Common myeloid progenitor, CD34-positive (primary cell): Measurements from ENCODE around the gene CHADL.
A peak's percentile ranks its signal among the peaks of the same experiment; 100 is the strongest.

Source experiments
- CTCF ChIA-PET: fragments of 350-600 bp; sonication (Branson Sonifier 250); formaldehyde crosslinking; loops from one replicate; lab custom pipeline; 2021; ENCODE audit warnings: antibody characterized with exemption; lab: Charles Lee
- POLR2A ChIA-PET: fragments of 350-600 bp; sonication (Branson Sonifier 250); formaldehyde crosslinking; loops from one replicate; lab custom pipeline; 2021; ENCODE audit warnings: antibody characterized with exemption; lab: Charles Lee
- DNase-seq, 3 donors: peaks; one replicate each; pipeline versions ENCODE4 v3.0.0 to v3.0.0-alpha.2; 2013
- H3K27ac ChIP-seq, 2 experiments: 1 replicate in 1 of 2; 2 replicates in 1 of 2; pipeline ENCODE4 v1.7.0; 2013; ENCODE audit warnings: inconsistent platforms in 2 of 2, low read length in 2 of 2, mild to moderate bottlenecking in 2 of 2, low read depth in 1 of 2, moderate library complexity in 1 of 2; ENCODE audit not compliant: severe bottlenecking in 2 of 2, insufficient read depth in 1 of 2, poor library complexity in 1 of 2
- H3K27me3 ChIP-seq, 5 experiments: replicated peaks in 2 of 5; 1 replicate in 3 of 5; 2 replicates in 2 of 5; pipeline versions ENCODE4 v1.6.1 to v1.7.0; 2013; ENCODE audit warnings: low read length in 4 of 5, mild to moderate bottlenecking in 2 of 5, moderate library complexity in 2 of 5, inconsistent platforms in 1 of 5; ENCODE audit not compliant: insufficient read depth in 5 of 5, control insufficient read depth in 4 of 5
- H3K36me3 ChIP-seq, 4 experiments: 1 replicate in 2 of 4; 2 replicates in 2 of 4; pipeline versions ENCODE4 v1.6.1 to v1.7.0; 2013; ENCODE audit warnings: low read length in 3 of 4, control low read depth in 1 of 4, mild to moderate bottlenecking in 1 of 4; ENCODE audit not compliant: control insufficient read depth in 4 of 4, insufficient read depth in 4 of 4
- H3K4me1 ChIP-seq, 4 experiments: 1 replicate in 3 of 4; 2 replicates in 1 of 4; pipeline versions ENCODE4 v1.6.1 to v1.7.1; 2013; ENCODE audit warnings: low read length in 3 of 4, mild to moderate bottlenecking in 3 of 4, control low read depth in 1 of 4, inconsistent platforms in 1 of 4, moderate library complexity in 1 of 4; ENCODE audit not compliant: control insufficient read depth in 4 of 4, insufficient read depth in 4 of 4; ENCODE audit errors: control extremely low read depth in 1 of 4
- H3K4me3 ChIP-seq, 7 experiments: 1 replicate in 4 of 7; 2 replicates in 3 of 7; pipeline versions ENCODE4 v1.5.1 to v1.7.0; 2013; ENCODE audit warnings: mild to moderate bottlenecking in 7 of 7, low read length in 6 of 7, moderate library complexity in 6 of 7, inconsistent platforms in 2 of 7, low read depth in 2 of 7, control low read depth in 1 of 7; ENCODE audit not compliant: insufficient read depth in 4 of 7, control insufficient read depth in 1 of 7; ENCODE audit errors: extremely low read depth in 1 of 7
- H3K9me3 ChIP-seq, 5 experiments: 1 replicate in 4 of 5; 2 replicates in 1 of 5; pipeline versions ENCODE4 v1.6.1 to v1.7.1; 2013; ENCODE audit warnings: low read length in 4 of 5, mild to moderate bottlenecking in 2 of 5, inconsistent platforms in 1 of 5, low read depth in 1 of 5, moderate library complexity in 1 of 5; ENCODE audit not compliant: control insufficient read depth in 4 of 5, insufficient read depth in 2 of 5; ENCODE audit errors: control extremely low read depth in 1 of 5
- WGBS: methylation state at CpG from one replicate; pipeline ENCODE4 v1.1.5; 2013; ENCODE audit not compliant: insufficient coverage; 5-methylcytosine and 5-hydroxymethylcytosine counted together

Gene CHADL

GRCh38 chr22:41206719-41207118 lies 34.0 kb downstream of the CHADL start:
- peaks cover 2 to 13% (median 11%) of the 10 kb centered on the region in 4 experiments for H3K36me3 ChIP-seq
- H3K4me3 ChIP-seq, result no peak overlapping the region
- ChIA-PET CTCF (interaction anchor here (0.7 to 2.2 kb wide), 3 partner anchors 9 to 31 kb away, joined by 3 to 7 read pairs (median 3); no protein-coding TSS in a partner anchor), POLR2A (interaction anchor here (0.6 to 0.7 kb wide), 3 partner anchors 27 to 442 kb away, joined by 4 to 6 read pairs (median 5); no protein-coding TSS in a partner anchor)
- no peak for DNase-seq
- no peak overlapping the region for H3K27ac ChIP-seq
- peaks cover 0 to 17% (median 14%) of the 10 kb centered on the region in 4 experiments for H3K4me1 ChIP-seq
- WGBS, result 100% methylated on average over 6 of the region's 9 CpGs
- H3K9me3 ChIP-seq, result no peaks in the 10 kb centered on the region
- H3K27me3 ChIP-seq, result no peaks in the 10 kb centered on the region

GRCh38 chr22:41204992-41205900 lies 35.5 kb downstream of the CHADL start, which contains the start of gene L3MBTL2:
Gene L3MBTL2 (plus strand): TSS chr22:41205312. CDS start chr22:41205363, 51 bp downstream.
- ChIA-PET CTCF (no interaction called here), POLR2A (interaction anchor here (0.6 to 1.2 kb wide), 2 partner anchors 12 to 25 kb away, joined by 3 to 5 read pairs; no protein-coding TSS in a partner anchor)
- 3% methylated on average over 38 of the region's 47 CpGs for WGBS
- peak; percentile 96 to 97 (median 97) for DNase-seq
- Histone ChIP-seq H3K9me3 (no peaks in the 10 kb centered on the region), H3K27me3 (no peaks in the 10 kb centered on the region), H3K36me3 (peaks cover 0 to 8% (median 5%) of the 10 kb centered on the region in 4 experiments), H3K4me1 (peaks cover 0 to 23% (median 17%) of the 10 kb centered on the region in 4 experiments), H3K27ac (peak within 1 kb of the TSS; percentile 86 to 93), H3K4me3 (peak within 1 kb of the TSS; percentile 70 to 99 (median 89))

- Histone ChIP-seq H3K27ac (no peak overlapping the region), H3K27me3 (no peaks in the 10 kb centered on the region), H3K4me1 (peaks cover 0 to 23% (median 17%) of the 10 kb centered on the region in 4 experiments), H3K9me3 (no peaks in the 10 kb centered on the region), H3K4me3 (no peak overlapping the region), H3K36me3 (no peaks in the 10 kb centered on the region)
- peak in 1 of 3 donors; percentile 29 for DNase-seq
- ChIA-PET CTCF (no interaction called here), POLR2A (no interaction called here)
- 74% methylated on average over 3 of the region's 6 CpGs for WGBS
Observed at GRCh38 chr22:41204066-41204465, 36.7 kb downstream of the CHADL start.

- DNase-seq, result no peak
- Histone ChIP-seq H3K36me3 (no peaks in the 10 kb centered on the region), H3K4me1 (peaks cover 5 to 33% (median 25%) of the 10 kb centered on the region in 4 experiments), H3K4me3 (no peak overlapping the region), H3K9me3 (no peaks in the 10 kb centered on the region), H3K27me3 (no peaks in the 10 kb centered on the region), H3K27ac (no peak overlapping the region)
- CTCF ChIA-PET, result interaction anchor here (0.7 kb wide), 1 partner anchor 93 kb away, joined by 4 read pairs; no protein-coding TSS in a partner anchor
- WGBS, result 100% methylated on average over 1 of the region's 2 CpGs
- POLR2A ChIA-PET, result no interaction called here
Observed at GRCh38 chr22:41203118-41203517, 37.6 kb downstream of the CHADL start.

- 39% methylated on average over 8 of the region's 10 CpGs for WGBS
- POLR2A ChIA-PET, result no interaction called here
- Histone ChIP-seq H3K27me3 (no peaks in the 10 kb centered on the region), H3K4me3 (peak overlapping the region in 1 of 7 experiments; percentile 15), H3K9me3 (no peaks in the 10 kb centered on the region), H3K27ac (peak overlapping the region; percentile 19 to 35), H3K4me1 (peaks cover 10 to 44% (median 35%) of the 10 kb centered on the region in 4 experiments), H3K36me3 (no peaks in the 10 kb centered on the region)
- CTCF ChIA-PET, result interaction anchor here (1.1 to 1.6 kb wide), 2 partner anchors 17 to 29 kb away, joined by 4 to 5 read pairs; no protein-coding TSS in a partner anchor
- peak; percentile 63 to 94 (median 83) for DNase-seq
Observed at GRCh38 chr22:41201141-41201540, 39.6 kb downstream of the CHADL start.

GRCh38 chr22:41198027-41198580 lies 42.6 kb downstream of the CHADL start:
- peak overlapping the region in 1 of 2 experiments; percentile 25 for H3K27ac ChIP-seq

More at GRCh38 chr22:41198027-41198580, 42.6 kb downstream of the CHADL start:
- ChIA-PET POLR2A (no interaction called here), CTCF (interaction anchor here (0.8 to 4.2 kb wide), 7 partner anchors 9 to 83 kb away, joined by 3 to 23 read pairs (median 3); no protein-coding TSS in a partner anchor)
- Histone ChIP-seq H3K27me3 (no peaks in the 10 kb centered on the region), H3K4me1 (peaks cover 10 to 29% (median 22%) of the 10 kb centered on the region in 4 experiments), H3K4me3 (peak overlapping the region in 6 of 7 experiments; percentile 61 to 91 (median 80)), H3K36me3 (no peaks in the 10 kb centered on the region), H3K9me3 (no peaks in the 10 kb centered on the region)
- WGBS, result 2% methylated on average over 6 of the region's 9 CpGs
- peak; percentile 64 to 82 (median 74) for DNase-seq
